ENCODE data around the gene SCLT1.

Gene SCLT1

GRCh38 chr4:128853741-128854140, 239.6 kb downstream of the SCLT1 start:
- TF ChIP-seq CTCF (IDR thresholded peaks at IDR 0.05; ENCODE audit: borderline replicate concordance, insufficient read depth, low read depth, low read length): no peak
- no peak overlapping the region for H3K4me3 ChIP-seq (ENCODE audit: low read depth, low read length)

- TF ChIP-seq CTCF (IDR thresholded peaks at IDR 0.05; ENCODE audit: borderline replicate concordance, insufficient read depth, low read depth, low read length): no peak
- H3K4me3 ChIP-seq (ENCODE audit: low read depth, low read length): no peak overlapping the region
These were observed 243.1 kb downstream of the SCLT1 start for GRCh38 chr4:128850252-128850651.

DNA sequence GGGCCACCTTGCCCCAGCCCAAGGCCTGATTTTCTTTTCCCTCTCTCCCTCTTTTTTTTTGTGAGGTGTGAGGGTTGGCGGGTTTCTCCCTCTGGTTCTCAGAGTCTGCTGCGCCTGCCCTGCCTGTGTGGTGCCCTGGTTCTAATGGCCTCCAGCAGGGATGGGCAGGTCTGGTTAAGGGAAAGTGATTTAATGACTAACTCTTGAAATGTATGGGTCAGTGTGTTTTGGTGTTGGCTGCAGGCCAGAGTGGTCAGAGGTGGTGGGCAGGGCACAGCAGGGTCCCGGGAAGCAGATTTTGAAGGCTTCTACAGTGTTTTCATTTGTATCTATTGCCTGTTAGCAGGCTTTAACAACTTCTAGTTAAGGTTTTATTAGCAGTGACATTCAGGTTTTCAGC, 244.9 kb downstream of the SCLT1 start:
- no peak for TF ChIP-seq CTCF (IDR thresholded peaks at IDR 0.05; ENCODE audit: borderline replicate concordance, insufficient read depth, low read depth, low read length)
- H3K4me3 ChIP-seq (ENCODE audit: low read depth, low read length): no peak overlapping the region

DNA sequence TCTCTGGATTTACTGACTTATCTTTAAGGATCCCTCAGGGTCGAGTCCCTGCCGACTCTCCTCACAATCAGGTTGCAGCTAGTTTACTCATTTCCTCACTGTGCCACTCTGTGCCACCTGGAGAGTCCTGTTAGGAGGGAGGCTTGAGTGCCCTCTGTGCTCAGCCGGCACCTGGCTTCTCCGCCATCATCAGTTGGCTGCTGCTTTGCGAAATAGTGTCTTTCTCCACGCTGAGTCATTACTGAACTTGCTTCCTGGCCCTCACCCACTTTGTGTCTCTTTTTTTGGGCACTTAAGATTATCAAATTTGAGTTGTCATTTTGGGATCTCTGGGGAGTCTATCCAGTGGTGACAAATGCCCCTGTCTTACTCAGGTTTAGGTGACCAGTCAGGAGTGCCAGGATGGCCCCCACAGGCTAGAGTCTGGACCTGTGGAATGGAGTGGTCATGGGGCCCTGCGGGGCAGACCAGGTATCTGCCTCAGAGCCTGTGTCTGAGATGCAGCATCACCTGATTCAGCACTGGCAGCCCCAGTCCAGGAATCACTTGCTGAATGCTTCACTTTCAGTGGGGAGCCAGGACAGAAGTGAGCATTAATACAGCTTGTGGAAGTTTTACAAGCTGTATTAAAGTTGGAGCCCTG, 246.1 kb downstream of the SCLT1 start:
- TF ChIP-seq CTCF (IDR thresholded peaks at IDR 0.05; ENCODE audit: borderline replicate concordance, insufficient read depth, low read depth, low read length): no peak
- H3K4me3 ChIP-seq (ENCODE audit: low read depth, low read length): no peak overlapping the region

GRCh38 chr4:128846063-128846462, 247.3 kb downstream of the SCLT1 start:
- H3K4me3 ChIP-seq (ENCODE audit: low read depth, low read length): no peak overlapping the region
- no peak for TF ChIP-seq CTCF (IDR thresholded peaks at IDR 0.05; ENCODE audit: borderline replicate concordance, insufficient read depth, low read depth, low read length)

- TF ChIP-seq CTCF (IDR thresholded peaks at IDR 0.05; ENCODE audit: borderline replicate concordance, insufficient read depth, low read depth, low read length): no peak
- no peak overlapping the region for H3K4me3 ChIP-seq (ENCODE audit: low read depth, low read length)
These were observed 248.4 kb downstream of the SCLT1 start for GRCh38 chr4:128844931-128845330.

- no peak overlapping the region for H3K4me3 ChIP-seq (ENCODE audit: low read depth, low read length)
- no peak for TF ChIP-seq CTCF (IDR thresholded peaks at IDR 0.05; ENCODE audit: borderline replicate concordance, insufficient read depth, low read depth, low read length)
These were observed 251.9 kb downstream of the SCLT1 start for GRCh38 chr4:128841402-128841801.

All from GM12875 (cell line).